Endothelial cell of umbilical vein (primary cell): ENCODE measurements around the gene TCEAL1. TPM values are rescaled to one million over a fixed set of nuclear protein-coding genes. Genes with fewer than 3 reads are reported as not detected.
A peak's percentile ranks its signal among the peaks of the same experiment; 100 is the strongest.

Experiments used
- BruUV-seq: library from RNA; stranded (reverse); fragments of 400-500 nt; replicated peaks from 2 replicates; lab custom pipeline; 2021; lab: Mats Ljungman, UMichigan
- CTCF ChIA-PET: fragments of 300-600, 350-600 bp; sonication (Branson Sonifier 250); formaldehyde crosslinking; loops from one replicate; lab custom pipeline; 2021; ENCODE audit warnings: antibody characterized with exemption, inconsistent platforms; lab: Charles Lee
- POLR2A ChIA-PET: fragments of 300-600, 350-600 bp; sonication (Branson Sonifier 250); formaldehyde crosslinking; loops from one replicate; lab custom pipeline; 2021; ENCODE audit warnings: antibody characterized with exemption, inconsistent platforms; lab: Charles Lee
- DNase-seq: peaks from one replicate; pipeline ENCODE4 v3.0.0-alpha.2; 2011; ENCODE audit warnings: low read depth, low spot score
- FAIRE-seq: peaks from 2 replicates; lab custom pipeline; 2011; peaks lifted over from hg19 to GRCh38; lab: Jason Lieb, UNC
- H2AFZ ChIP-seq: 2 replicates; pipeline ENCODE4 v1.6.0; 2012; ENCODE audit warnings: low read depth, low read length, control low read depth, inconsistent platforms
- H3K27ac ChIP-seq: 2 replicates; pipeline ENCODE4 v1.5.1; 2011; ENCODE audit warnings: low read depth, mild to moderate bottlenecking, control low read depth, low read length, moderate library complexity; ENCODE audit not compliant: insufficient read depth
- H3K27me3 ChIP-seq, 2 experiments: 2 replicates each; pipeline versions ENCODE4 v1.6.0 to v1.6.1; 2011; ENCODE audit warnings: low read length in 2 of 2, mixed read lengths in 1 of 2; ENCODE audit not compliant: control insufficient read depth in 2 of 2, insufficient read depth in 2 of 2
- H3K36me3 ChIP-seq, 2 experiments: 2 replicates in 1 of 2; 3 replicates in 1 of 2; pipeline ENCODE4 v1.5.1; 2011; ENCODE audit warnings: low read length in 2 of 2, mild to moderate bottlenecking in 1 of 2, moderate library complexity in 1 of 2; ENCODE audit not compliant: control insufficient read depth in 2 of 2, insufficient read depth in 2 of 2; ENCODE audit errors: extremely low read depth in 1 of 2
- H3K4me1 ChIP-seq: 3 replicates; pipeline ENCODE4 v1.5.1; 2011; ENCODE audit warnings: mild to moderate bottlenecking, low read length; ENCODE audit not compliant: control insufficient read depth, insufficient read depth; ENCODE audit errors: extremely low read depth
- H3K4me2 ChIP-seq: 2 replicates; pipeline ENCODE4 v1.6.1; 2011; ENCODE audit warnings: low read length, control low read depth, mixed read lengths; ENCODE audit not compliant: insufficient read depth
- H3K4me3 ChIP-seq, 3 experiments: fragments of 200-600 bp in 1 of 3; sonication (generic), shearing (Covaris generic) in 1 of 3; replicated peaks in 1 of 3; 2 replicates each; pipeline ENCODE4 v1.5.1; 2011 to 2016; ENCODE audit warnings: control low read depth in 3 of 3, low read length in 3 of 3, mild to moderate bottlenecking in 2 of 3, inconsistent platforms in 1 of 3, low read depth in 1 of 3, moderate library complexity in 1 of 3; ENCODE audit not compliant: insufficient read depth in 1 of 3
- H3K79me2 ChIP-seq: 2 replicates; pipeline ENCODE4 v1.6.0; 2012; ENCODE audit warnings: low read length, inconsistent platforms; ENCODE audit not compliant: control insufficient read depth, insufficient read depth
- H3K9ac ChIP-seq: replicated peaks from 2 replicates; pipeline ENCODE3; 2011; ENCODE audit warnings: low read length, control low read depth; ENCODE audit not compliant: insufficient read depth; ENCODE audit errors: extremely low read depth
- H3K9me1 ChIP-seq: replicated peaks from 3 replicates; pipeline ENCODE4 v1.6.0; 2011; ENCODE audit warnings: mild to moderate bottlenecking, low read length; ENCODE audit not compliant: control insufficient read depth, insufficient read depth; ENCODE audit errors: extremely low read depth
- H3K9me3 ChIP-seq: replicated peaks from 2 replicates; pipeline ENCODE4 v1.5.1; 2012; ENCODE audit warnings: low read length, inconsistent platforms; ENCODE audit not compliant: control insufficient read depth, insufficient read depth
- H4K20me1 ChIP-seq: replicated peaks from 2 replicates; pipeline ENCODE3; 2011; ENCODE audit warnings: mild to moderate bottlenecking, low read length; ENCODE audit not compliant: control insufficient read depth, insufficient read depth; ENCODE audit errors: extremely low read depth
- MYC ChIP-seq: IDR thresholded peaks from one replicate; pipeline ENCODE4 v1.6.1; 2011; ENCODE audit warnings: mild to moderate bottlenecking, low read depth, low read length
- POLR2A ChIP-seq: IDR thresholded peaks from 2 replicates; pipeline ENCODE4 v1.6.1; 2012; ENCODE audit warnings: low read depth, mild to moderate bottlenecking, control low read depth, low read length
- dilution Hi-C: fragments of 300-500 bp; cut with MboI; formaldehyde crosslinking; loops from one replicate; pipeline ENCODE4 v1.15.0; 2019; ENCODE audit warnings: low sequenced_read_pairs; ENCODE audit not compliant: extremely low pct_ligation_motif_present
- intact Hi-C: fragments of 100-400 bp; cut with micrococcal nuclease; formaldehyde crosslinking; loops from one replicate; pipeline ENCODE4 v1.10.0; 2022
- polyA plus RNA-seq, 4 experiments: library from polyadenylated mRNA; depleted of rRNA in 3 of 4; stranded (reverse) in 3 of 4; unstranded in 1 of 4; fragments of >200 nt; gene quantifications; 2 replicates each; pipeline versions ENCODE4 v1.2.1 to v1.2.3, GENCODE V29; 2011 to 2012; ENCODE audit warnings: missing spikeins in 1 of 4
- total RNA-seq: library from RNA; stranded (reverse); gene quantifications from 2 replicates; pipeline ENCODE4 v1.2.3, GENCODE V29; 2021

Gene TCEAL1
- total and polyA plus RNA-seq, 2 donors (not counting 3 experiments of a cell fraction or from before 2014, with no cell fraction given) = 18.5 to 18.6 TPM

GRCh38 chrX:103584596-103584995 lies 44.2 kb upstream of the TCEAL1 start:
- H3K9me3 ChIP-seq = no peaks in the 10 kb centered on the region
- peak overlapping the region; percentile 47 for H3K4me2 ChIP-seq
- no peaks in the 10 kb centered on the region for H3K4me1 ChIP-seq
- H3K79me2 ChIP-seq = peaks cover 9% of the 10 kb centered on the region
- peak overlapping the region; percentile 24 for H2AFZ ChIP-seq
- H3K27me3 ChIP-seq = no peaks in the 10 kb centered on the region
- dilution Hi-C loops = no loop called here
- no TSS peak for BruUV-seq
- H3K9ac ChIP-seq = no peak overlapping the region
- TF ChIP-seq MYC = no peak
- H4K20me1 ChIP-seq = no peaks in the 10 kb centered on the region
- FAIRE-seq = peak; percentile 40
- intact Hi-C loops = loop anchor here (2.0 kb wide), 2 partner anchors 30 to 102 kb away; partner anchors contain the start of gene MORF4L2
- H3K36me3 ChIP-seq = no peaks in the 10 kb centered on the region
- no peak overlapping the region for H3K27ac ChIP-seq
- CTCF ChIA-PET = no interaction called here
- no peak overlapping the region for H3K4me3 ChIP-seq
- H3K9me1 ChIP-seq = no peaks in the 10 kb centered on the region
- DNase-seq = peak; percentile 41
- POLR2A ChIA-PET = no interaction called here

DNA sequence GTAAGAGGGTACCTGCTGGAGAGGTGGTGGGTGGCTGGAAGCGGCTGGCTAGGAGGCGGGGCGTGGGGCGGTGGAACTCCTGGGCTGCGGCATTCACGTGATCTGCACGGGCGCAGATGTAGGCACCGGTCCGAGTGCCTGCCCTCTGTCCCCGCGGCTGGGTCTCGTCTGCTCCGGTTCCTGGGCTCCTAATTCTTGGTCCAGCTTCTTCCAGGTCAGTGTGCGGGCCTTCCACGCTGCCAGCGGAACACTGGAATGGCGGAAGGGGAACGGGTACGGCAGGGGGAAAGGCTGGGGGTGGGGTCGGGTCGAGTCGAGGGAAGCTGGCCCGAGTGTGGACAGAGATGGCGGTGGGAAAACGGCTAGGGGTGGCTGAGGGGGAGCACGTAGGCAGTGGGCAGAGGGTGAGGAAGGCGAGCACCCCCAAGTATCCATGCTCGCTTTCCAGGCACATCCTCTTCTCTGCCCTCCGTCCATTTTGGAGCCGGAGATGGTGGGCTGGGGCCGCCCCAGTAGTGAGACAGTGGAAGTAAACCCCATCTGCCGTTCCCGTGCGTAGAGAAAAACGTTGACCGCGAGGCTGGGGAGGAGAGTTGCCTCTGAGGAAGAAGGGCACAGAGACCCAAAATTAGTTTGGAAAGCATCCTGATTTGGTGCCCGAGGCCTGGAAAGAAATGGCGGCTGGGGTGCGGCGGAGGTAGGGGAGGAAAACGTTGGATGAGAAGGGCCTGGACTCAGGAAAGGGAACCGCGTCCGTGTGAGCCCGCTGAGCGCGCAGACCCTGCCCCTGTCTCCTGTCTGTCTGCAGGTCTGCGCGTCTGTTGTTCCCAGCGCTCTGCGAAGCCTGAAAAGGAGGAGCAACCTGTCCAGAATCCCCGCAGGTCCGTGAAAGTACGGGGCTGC lies 43.1 kb upstream of the TCEAL1 start, which contains the start of gene TCEAL4:
Gene TCEAL4, plus strand, starts transcription at position 105 of the 903 bp plus-strand sequence. CDS start 1,161 bp downstream, outside the sequence.
- ChIA-PET POLR2A (interaction anchor here (0.6 kb wide), 1 partner anchor 25 kb away, joined by 3 read pairs; no protein-coding TSS in a partner anchor), CTCF (interaction anchor here (1.1 kb wide), 1 partner anchor 52 kb away, joined by 4 read pairs; no protein-coding TSS in a partner anchor)
- peak within 1 kb of the TSS; percentile 63 to 87 (median 68) for H3K4me3 ChIP-seq
- H3K36me3 ChIP-seq = no peaks in the 10 kb centered on the region
- intact Hi-C loops (loop anchor here (1.0 to 5.0 kb wide), 4 partner anchors 31 to 101 kb away; partner anchors contain the start of gene MORF4L2), dilution Hi-C loops (no loop called here)
- H3K9ac ChIP-seq = peak within 1 kb of the TSS; percentile 69
- no peaks in the 10 kb centered on the region for H4K20me1 ChIP-seq
- TF ChIP-seq POLR2A = peak; percentile 30
- TF ChIP-seq MYC = no peak
- H2AFZ ChIP-seq = peak within 1 kb of the TSS; percentile 25
- peak within 1 kb of the TSS; percentile 32 for H3K27ac ChIP-seq
- peak within 1 kb of the TSS; percentile 49 for H3K4me2 ChIP-seq
- no peaks in the 10 kb centered on the region for H3K9me1 ChIP-seq
- FAIRE-seq (peak; percentile 15), DNase-seq (peak; percentile 36)
- H3K9me3 ChIP-seq = no peaks in the 10 kb centered on the region
- peaks cover 9% of the 10 kb centered on the region for H3K79me2 ChIP-seq
- no peaks in the 10 kb centered on the region for H3K27me3 ChIP-seq
- TSS peak; percentile 19 for BruUV-seq
- H3K4me1 ChIP-seq = no peaks in the 10 kb centered on the region
